PC-3 (cell line): ENCODE results near the gene PIEZO1.

Experiments
- EZH2 ChIP-seq: fragments of 300-600 bp; sonication (generic); IDR thresholded peaks from one replicate; pipeline ENCODE4 v1.6.1; 2017; ENCODE audit warnings: antibody characterized with exemption, mild to moderate bottlenecking, low read length; ENCODE audit not compliant: unreplicated experiment
- TF ChIP-seq, protein P1 (sequence below): fragments of 300-600 bp; sonication (generic); conservative IDR thresholded peaks from 2 replicates; pipeline ENCODE4 v1.5.1; 2017; ENCODE audit warnings: antibody characterized with exemption, low read depth, mild to moderate bottlenecking, low read length

DNA sequence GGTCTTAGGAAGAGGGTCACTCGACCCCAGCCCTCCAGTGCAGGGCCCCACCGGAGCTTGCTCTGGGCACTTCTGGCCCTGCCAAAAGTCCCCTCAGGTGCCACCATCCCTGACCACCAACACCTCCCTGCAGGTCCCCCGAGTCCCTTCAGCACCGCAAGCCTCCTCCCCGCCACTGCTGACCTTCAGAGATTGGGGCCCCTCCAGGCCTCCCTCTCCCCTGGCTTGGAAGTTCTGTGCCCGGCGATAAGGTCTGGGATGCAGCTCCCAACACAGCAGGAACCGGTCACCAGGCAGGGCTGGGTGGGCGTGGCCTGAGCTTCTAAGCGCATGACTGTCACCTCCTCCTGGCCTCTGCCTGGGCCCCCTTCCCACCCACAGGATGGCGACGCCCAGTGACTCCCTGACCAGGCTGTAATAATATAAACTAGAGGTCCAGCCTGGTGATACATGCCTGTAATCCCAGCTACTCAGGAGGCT, 11.2 kb downstream of the PIEZO1 start:
- TF ChIP-seq, protein P1, sequence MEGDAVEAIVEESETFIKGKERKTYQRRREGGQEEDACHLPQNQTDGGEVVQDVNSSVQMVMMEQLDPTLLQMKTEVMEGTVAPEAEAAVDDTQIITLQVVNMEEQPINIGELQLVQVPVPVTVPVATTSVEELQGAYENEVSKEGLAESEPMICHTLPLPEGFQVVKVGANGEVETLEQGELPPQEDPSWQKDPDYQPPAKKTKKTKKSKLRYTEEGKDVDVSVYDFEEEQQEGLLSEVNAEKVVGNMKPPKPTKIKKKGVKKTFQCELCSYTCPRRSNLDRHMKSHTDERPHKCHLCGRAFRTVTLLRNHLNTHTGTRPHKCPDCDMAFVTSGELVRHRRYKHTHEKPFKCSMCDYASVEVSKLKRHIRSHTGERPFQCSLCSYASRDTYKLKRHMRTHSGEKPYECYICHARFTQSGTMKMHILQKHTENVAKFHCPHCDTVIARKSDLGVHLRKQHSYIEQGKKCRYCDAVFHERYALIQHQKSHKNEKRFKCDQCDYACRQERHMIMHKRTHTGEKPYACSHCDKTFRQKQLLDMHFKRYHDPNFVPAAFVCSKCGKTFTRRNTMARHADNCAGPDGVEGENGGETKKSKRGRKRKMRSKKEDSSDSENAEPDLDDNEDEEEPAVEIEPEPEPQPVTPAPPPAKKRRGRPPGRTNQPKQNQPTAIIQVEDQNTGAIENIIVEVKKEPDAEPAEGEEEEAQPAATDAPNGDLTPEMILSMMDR, result no peak
- no peak for TF ChIP-seq EZH2
